HG03439 (cell line): ENCODE results near the gene ZNF383.
"Not testable (repeated sequence)": the region's sequence is repeated elsewhere in the genome, so short reads cannot be mapped to it uniquely, and the experiment has no call there.

Experiments
- ATAC-seq: cut with Tn5 transposase; IDR thresholded peaks from one replicate; pipeline ENCODE4 v1.9.1; 2021; ENCODE audit warnings: mild to moderate bottlenecking, moderate library complexity; ENCODE audit not compliant: unreplicated experiment

The ZNF383 gene

DNA sequence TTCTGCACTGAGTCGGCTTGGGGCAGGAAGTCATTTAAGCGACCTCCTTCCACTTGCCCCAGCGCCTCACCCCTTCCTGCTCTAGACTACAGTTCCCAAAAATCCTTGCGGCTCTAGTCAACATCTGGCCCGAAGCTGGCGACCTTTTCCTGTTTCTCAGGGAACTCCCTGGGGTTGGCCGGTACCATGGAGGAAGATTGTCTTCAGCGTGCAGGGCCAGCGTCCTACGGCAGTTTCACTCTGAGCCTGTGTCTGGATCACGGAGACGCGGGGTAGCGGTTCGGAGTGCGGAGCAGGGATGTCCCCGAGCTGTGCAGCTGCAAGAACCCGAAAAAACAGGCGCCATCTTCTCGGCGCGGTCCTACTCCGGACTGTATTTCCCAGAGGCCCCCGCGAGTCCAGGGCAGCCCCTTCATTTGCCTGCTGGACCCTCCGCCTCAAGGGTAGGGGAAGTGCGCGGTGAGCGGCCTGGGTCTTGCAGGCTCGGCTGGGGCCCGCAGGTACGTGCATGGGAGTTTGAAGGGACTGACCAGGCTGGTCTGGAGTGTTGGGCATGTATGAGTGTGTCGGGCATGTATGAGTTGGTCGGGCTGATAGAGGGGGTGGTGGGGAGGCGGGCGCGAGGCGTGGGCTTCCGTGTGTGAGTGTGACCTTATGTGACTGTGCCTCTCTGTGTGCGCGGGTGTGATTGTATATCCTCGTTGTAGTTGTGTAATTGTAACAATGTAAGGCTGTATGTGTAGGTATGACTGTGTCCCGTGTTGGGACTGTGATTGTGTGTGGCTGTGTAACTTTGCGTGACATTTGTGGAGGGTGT is at the start of gene ZNF383:
ZNF383 (plus strand) TSS at position 440 of the 817 bp plus-strand sequence. CDS start 12,240 bp downstream, outside the sequence.
- ATAC-seq: peak; percentile 89

DNA sequence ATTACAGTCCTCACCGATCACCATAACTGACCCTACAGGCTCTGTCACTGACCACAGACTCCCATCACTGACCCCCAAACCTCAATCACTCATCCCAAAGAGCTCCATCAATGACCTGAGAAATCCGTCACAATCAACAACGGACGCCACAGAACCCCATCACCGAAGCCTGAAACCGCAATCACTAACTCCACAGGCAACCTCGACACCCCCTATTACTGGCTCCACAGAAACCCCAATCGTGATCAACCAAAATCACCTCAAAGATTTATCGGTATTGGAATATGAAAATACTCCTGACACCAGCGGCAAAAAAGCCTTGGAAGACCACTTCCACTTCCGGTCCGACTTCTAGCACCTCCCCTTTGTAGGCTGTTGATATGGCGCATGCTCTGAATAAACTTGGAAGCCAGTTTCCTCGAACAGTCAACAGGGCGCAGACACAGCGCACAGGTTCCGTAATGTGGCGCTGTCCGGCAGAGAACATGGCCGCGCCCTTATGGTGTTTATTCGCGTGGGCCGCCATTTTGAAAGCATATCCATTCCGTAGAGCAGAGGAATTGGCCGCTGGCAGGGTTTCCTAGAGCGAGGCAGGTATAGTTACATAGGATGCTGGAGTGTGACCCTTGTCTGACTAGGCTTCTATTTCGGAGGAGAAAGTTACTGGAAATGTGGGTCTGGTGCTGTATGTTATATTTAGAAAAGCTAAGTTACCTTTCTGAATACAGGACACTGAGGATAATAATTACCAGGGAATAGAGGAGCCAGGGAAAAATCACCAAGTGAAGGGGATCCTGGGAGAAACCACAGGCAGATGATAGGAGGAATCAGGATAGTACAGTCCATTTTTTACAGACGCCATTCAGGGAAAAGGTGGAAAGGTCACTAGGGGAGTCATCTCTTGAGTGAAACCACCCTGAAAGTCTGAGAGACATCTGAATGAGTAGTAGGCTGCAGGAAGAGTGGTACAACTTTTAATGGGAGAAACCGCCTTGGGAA is 45.3 kb upstream of the ZNF383 start, which contains the start of gene ZNF585A:
ZNF585A (minus strand) TSS at position 328 of the 999 bp plus-strand sequence. CDS start 2,785 bp downstream, outside the sequence.
- peak; percentile 98 for ATAC-seq

DNA sequence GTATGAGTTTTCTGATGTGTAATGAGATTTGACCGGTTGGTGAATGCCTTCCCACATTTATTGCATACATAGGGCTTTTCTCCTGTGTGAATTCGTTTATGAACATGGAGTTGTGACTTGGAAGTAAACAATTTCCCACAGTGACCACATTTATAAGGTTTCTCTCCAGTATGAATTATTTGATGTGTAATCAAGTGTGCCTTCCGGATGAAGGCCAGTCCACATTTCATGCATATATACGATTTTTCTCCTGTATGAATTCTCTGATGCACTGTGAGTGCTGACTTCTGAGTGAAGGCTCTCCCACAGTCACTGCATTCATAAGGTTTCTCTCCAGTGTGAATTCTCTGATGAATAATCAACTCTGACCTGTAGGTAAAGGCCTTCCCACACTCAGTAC is 31.9 kb upstream of the ZNF383 start:
- ATAC-seq: not testable (repeated sequence)

DNA sequence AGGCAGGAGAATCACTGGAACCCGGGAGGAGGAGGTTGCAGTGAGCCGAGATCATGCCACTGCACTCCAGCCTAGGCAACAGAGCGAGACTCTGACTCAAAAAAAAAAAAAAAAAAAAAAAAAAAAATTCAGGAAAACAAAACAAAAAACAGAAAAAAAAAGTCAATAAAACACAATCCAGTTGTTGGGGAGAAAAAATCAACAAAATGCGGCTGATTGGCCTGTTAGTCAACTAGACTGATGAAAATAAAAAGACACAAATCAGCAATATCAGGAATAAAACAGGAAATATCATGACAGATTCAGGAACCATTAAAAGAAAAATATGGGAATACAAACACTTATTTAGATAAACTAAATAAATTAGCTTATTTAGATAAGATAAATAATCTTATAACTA is 22.8 kb upstream of the ZNF383 start:
- ATAC-seq: not testable (repeated sequence)

DNA sequence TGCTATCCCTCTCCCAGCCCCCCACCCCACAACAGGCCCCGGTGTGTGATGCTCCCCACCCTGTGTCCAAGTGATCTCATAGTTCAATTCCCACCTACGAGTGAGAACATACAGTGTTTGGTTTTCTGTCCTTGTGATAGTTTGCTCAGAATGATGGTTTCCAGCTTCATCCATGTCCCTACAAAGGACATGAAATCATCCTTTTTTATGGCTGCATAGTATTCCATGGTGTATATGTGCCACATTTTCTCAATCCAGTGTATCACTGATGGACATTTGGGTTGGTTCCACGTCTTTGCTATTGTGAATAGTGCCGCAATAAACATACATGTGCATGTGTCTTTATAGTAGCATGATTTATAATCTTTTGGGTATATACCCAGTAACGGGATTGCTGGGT is 20.9 kb upstream of the ZNF383 start:
- ATAC-seq: not testable (repeated sequence)

DNA sequence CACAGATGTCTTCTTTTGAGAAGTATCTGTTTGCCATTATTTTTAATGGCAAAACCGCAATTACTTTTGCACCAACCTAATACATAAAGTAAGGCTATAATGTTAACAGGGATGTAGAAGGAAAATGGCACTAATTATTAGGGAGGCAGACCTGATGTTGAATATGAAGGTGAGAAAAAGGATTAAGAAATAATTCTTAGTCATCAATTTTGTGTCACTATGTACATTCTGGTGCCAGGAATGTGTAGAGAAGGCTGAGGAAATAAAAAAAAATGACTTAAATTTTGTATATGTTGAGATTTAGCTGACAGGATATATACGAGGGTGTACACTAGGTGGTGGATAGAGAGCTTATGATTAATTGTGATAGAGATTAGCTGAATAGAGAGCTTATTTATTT is 20.2 kb upstream of the ZNF383 start:
- no peak for ATAC-seq

DNA sequence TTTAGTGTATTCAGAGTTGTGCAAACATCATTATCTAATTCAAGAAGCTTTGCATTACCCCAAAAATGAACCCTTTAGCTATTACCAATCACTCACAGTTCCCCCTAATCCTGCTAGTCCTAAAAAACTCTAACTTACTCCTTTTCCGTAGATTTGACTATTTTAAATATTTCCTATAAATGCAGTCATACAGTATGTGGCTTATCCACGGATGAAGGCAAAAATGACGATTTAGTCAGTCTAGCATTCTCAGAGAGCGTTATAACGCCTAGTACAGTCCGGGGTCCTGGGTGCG is 587 bp upstream of the ZNF383 start:
- no peak for ATAC-seq

DNA sequence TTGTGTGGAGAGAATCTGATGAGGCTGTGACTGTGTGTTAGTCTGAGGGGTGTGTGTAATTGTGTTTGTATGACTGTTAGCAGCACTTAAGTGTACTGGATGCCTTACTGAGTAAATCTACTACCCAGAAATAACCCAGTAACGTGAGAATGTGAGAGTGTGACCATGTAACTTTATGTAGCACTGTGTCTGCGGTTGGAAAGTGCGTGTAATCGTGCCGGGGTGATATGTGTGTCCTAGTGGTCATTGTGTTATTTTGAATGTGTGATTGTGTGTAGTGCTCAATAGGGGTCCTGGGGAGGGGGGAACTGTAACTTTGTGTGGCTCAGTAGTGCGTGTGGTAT is 550 bp downstream of the ZNF383 start:
- no peak for ATAC-seq

DNA sequence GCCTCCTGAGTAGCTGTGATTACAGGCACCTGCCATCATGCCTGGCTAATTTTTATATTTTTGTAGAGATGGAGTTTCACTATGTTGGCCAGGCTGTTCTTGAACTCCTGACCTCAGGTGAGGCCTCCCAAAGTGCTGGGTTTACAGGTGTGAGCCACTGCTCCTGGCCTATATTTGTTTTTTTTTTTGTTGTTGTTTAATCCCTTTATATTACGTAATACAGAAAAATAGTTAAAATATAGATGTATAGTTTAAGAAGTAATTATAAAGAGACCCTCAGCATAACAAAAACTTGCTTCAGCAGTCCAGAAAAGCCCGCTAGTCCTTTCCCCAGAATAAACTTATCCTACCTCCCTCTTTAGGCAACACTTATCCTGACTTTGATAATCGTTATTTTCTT is 2.4 kb downstream of the ZNF383 start:
- ATAC-seq: no peak

DNA sequence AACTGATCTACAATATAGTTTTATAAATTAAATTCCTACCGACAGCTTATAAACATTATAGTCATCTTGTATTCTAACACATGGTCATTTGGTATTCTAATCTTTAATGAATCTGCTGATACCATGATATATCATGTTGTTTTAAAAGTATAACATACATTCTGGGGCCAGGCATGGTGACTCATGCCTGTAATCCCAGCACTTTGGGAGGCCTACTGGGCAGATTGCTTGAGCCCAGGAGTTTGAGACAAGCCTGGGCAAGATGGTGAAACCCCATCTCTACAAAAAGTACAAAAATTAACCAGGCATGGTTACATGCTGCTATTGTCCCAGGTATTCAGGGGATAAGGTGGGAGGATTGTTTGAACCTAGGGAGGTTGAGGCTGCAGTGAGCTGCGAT is 3.1 kb downstream of the ZNF383 start:
- ATAC-seq: no peak

DNA sequence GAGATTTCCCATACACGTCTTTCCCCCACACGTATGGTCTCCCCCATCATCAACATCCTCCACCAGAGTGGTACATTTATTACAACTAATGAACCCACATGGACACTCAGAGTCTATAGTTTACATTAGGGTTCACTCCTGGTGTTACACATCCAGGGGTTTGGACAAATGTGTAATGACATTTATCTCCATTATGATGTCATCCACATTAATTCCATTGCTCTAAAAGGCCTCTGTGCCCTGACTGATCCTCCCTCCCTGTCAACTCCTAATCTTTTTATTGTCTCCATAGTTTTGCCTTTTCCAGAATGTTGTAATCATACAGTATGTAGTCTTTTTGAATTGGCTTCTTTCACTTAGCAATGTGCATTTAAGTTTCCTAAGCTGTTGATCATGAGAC is 8.2 kb downstream of the ZNF383 start:
- ATAC-seq: no peak

DNA sequence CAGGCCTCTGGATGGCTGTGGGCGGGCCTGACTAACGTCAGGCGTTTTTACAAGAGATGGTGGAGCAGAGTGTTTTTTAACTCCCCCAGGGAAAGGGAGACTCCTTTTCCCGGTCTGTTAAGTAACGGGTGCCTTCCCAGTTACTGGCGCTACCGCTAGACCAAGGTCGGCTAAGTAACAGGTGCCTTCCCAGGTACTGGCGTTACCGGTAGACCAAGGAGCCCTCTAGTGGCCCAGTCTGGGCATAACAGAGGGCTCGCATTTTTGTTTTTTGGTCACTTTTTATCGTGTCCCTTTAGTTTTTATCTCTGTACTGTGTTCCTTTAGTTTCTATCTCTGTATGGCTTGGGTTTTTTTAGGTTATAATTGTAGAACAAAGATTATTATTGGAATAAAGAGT is 10.0 kb downstream of the ZNF383 start:
- ATAC-seq: no peak

DNA sequence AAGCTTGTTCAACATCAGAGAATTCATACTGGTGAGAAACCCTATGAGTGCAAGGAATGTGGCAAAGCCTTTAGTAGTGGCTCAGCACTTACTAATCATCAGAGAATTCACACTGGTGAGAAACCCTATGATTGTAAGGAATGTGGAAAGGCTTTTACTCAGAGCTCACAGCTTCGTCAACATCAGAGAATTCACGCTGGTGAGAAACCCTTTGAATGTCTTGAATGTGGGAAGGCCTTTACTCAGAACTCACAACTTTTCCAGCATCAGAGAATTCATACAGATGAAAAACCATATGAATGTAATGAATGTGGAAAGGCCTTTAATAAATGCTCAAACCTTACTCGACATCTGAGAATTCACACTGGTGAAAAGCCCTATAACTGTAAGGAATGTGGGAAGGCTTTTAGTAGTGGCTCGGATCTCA is 25.2 kb downstream of the ZNF383 start:
- no peak for ATAC-seq

DNA sequence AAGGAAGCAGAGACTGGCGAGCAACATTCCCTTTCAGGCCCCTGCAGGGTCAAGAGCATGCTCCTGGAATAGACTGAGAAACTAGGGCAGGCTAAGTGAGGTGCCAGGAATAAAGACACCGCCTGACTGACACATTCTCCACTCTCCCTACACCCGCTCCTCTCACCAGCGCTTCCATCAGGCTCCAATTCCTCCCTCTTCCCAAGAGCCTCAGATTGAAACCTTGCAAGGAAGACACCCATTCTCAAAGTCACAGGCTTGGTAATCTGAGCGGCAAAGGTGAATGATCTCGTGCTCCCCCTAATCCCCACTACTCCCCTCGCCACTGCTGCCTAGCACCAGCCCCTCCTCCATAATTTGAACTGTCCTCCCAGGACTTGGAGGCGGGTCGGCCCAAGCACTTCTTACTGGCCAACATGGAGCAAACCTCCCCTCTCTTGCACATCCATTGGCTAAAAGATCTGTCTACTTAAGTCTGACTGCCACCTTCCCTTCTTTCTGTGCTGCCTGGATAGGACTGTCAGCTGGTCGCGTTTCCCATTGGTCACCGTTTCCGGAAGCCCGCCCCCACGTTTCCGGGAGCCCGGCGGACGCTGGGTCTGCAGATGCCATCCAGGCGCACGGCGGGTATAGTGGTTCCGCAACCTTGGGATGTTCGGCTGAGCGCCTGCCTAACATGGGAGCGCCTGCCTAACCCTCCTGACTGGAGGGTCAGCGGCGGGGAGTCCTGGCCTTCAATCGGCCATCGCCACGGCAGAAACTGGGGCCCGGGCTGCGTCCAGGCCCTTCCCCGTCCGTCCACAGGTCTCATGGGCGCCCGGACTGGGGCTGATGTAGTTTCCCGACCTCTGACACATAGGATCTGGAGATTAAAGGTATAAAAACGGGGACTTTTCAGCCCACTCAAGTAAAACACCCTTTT is 33.6 kb downstream of the ZNF383 start:
- no peak for ATAC-seq

DNA sequence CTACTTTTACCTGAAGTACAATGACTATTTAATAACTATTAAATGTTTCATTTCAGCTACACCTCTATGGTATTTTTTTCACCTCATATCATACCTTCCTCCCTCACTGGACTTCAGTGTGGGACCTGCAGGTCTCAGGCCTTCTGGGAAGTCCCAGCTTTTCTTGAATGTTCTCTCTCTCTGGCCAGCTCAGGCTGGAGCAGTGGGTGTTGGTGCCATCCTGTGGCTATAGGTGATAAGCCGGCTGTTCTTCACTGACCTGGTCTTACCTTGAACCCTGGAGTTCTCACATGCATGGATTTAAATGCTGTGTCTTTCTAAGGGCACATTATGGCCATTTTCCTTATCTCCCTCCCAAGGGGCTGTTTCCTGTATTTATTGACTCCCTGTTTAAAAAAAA is 45.0 kb downstream of the ZNF383 start:
- not testable (repeated sequence) for ATAC-seq

DNA sequence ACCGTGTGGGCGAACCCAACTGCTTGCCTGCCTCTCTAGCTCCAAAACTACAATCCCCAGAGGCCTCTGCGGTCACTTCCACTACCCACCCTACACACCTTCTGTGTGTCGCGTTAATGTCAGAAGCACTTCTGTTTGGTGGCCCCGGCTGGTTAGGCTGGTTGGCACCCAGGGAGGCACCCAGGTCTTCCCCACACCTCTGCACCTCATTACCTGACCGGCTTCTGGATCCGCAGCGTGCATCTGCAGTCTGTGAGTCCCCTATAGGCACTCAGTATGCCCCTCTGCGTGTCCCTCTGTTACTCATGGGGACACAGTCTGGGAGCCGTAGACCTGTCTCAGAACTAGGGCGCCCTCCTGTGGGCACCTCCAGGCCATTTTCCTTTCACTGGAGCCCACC is 49.0 kb downstream of the ZNF383 start:
- ATAC-seq: not testable (repeated sequence)

DNA sequence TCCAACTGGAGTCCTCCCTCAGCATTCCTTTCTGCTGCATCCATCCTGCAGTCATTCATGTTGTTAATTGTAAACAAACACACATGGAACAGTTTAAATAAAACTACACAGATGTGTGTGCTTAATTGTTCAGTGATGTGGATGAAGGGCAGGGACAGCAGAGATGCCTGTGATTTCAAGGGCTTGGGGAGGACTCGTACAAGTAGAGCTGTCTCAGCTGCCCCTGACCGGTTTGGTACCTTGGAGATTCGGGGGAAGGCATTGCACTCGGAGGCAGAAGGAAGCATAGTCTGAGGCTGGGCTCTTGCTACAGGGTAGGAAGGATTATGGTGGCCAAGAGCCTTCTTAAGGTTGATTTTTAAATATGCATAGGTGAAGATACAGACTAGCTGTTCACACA is 49.7 kb downstream of the ZNF383 start:
- ATAC-seq: not testable (repeated sequence)

DNA sequence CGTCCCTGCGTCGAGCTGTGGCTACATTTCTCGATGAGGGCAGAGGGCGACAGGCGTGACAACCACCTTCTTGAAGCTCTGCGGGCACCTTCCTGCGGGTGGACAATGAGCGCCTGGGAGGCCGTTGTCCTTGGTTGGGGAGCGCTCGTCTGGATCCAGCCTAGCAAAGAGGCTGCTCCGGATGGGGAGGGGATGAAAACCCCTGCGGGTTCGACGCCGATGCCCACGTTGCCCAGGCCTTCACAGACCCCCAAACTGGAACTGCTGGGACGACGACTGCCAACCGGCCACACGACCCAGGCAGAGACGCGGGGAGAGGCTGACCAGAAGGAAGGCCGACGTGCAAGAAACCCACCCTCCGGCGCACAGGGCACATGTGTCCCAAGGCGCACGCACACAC is 62.6 kb downstream of the ZNF383 start:
- ATAC-seq: not testable (repeated sequence)

DNA sequence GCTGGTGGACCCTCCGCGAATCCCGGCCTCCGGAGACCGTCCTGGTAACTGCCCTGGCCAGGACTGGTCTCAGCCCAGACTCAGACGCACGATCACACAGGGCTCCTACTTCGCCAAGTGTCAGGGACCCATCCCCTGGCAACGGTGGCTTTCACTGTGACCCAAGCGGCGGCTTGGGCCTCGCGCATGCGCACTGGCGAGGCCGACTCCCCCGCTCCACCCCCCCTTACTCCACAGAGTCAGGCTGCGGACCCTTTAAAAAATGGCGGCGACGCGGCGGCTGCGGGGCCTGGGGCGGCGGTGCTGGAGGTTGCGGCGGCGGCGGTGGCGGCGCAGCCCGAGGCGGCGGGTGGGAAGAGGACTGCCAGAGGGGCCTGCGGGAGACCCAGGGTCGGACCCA is 66.0 kb downstream of the ZNF383 start:
- not testable (repeated sequence) for ATAC-seq

DNA sequence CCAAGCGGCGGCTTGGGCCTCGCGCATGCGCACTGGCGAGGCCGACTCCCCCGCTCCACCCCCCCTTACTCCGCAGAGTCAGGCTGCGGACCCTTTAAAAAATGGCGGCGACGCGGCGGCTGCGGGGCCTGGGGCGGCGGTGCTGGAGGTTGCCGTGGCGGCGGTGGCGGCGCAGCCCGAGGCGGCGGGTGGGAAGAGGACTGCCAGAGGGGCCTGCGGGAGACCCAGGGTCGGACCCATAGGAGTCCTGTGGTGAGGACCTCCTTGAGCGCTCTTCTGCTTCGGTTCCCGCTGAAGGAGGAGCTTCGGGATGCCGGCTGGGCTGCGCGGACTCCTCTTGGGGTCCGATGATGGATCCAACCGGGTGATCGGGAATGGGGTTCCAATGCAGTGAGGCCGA is 71.2 kb downstream of the ZNF383 start:
- ATAC-seq: not testable (repeated sequence)
